IPS DF 6.9 (cell line): ENCODE data around the gene ZNF17.
A peak's percentile ranks its signal among the peaks of the same experiment; 100 is the strongest.

Source experiments
- DNase-seq: peaks from one replicate; pipeline ENCODE4 v3.0.0-alpha.2; 2013; ENCODE audit warnings: low read depth, low spot score
- H3K27ac ChIP-seq: one replicate; pipeline ENCODE4 v1.5.1; 2013; ENCODE audit warnings: low read length, control low read depth
- H3K27me3 ChIP-seq: 2 replicates; pipeline ENCODE4 v1.6.1; 2013; ENCODE audit warnings: mild to moderate bottlenecking, low read length; ENCODE audit not compliant: control insufficient read depth, insufficient read depth
- H3K36me3 ChIP-seq: 2 replicates; pipeline ENCODE4 v1.6.1; 2013; ENCODE audit warnings: low read length; ENCODE audit not compliant: control insufficient read depth, insufficient read depth
- H3K4me1 ChIP-seq: 2 replicates; pipeline ENCODE4 v1.6.1; 2013; ENCODE audit warnings: low read length; ENCODE audit not compliant: control insufficient read depth, insufficient read depth
- H3K4me3 ChIP-seq: 2 replicates; pipeline ENCODE4 v1.5.1; 2013; ENCODE audit warnings: mild to moderate bottlenecking, low read length
- H3K9me3 ChIP-seq: 2 replicates; pipeline ENCODE4 v1.6.1; 2013; ENCODE audit warnings: low read length, inconsistent platforms; ENCODE audit not compliant: control insufficient read depth, insufficient read depth
- WGBS: extraction: QIAGEN DNeasy Blood & Tissue Kit; methylation state at CpG from one replicate; pipeline ENCODE4 v1.1.7; 2013; ENCODE audit warnings: mixed read lengths, missing lambda C conversion rate; ENCODE audit not compliant: insufficient read length, insufficient coverage; 5-methylcytosine and 5-hydroxymethylcytosine counted together

Gene ZNF17

GRCh38 chr19:57382806-57383488, 28.0 kb upstream of the ZNF17 start:
- Histone ChIP-seq H3K27me3 (no peaks in the 10 kb centered on the region), H3K27ac (no peak overlapping the region), H3K36me3 (no peaks in the 10 kb centered on the region), H3K9me3 (no peaks in the 10 kb centered on the region), H3K4me3 (no peak overlapping the region), H3K4me1 (no peaks in the 10 kb centered on the region)
- WGBS: no CpG with 5 or more reads among the region's 7 CpGs
- no peak for DNase-seq

DNA sequence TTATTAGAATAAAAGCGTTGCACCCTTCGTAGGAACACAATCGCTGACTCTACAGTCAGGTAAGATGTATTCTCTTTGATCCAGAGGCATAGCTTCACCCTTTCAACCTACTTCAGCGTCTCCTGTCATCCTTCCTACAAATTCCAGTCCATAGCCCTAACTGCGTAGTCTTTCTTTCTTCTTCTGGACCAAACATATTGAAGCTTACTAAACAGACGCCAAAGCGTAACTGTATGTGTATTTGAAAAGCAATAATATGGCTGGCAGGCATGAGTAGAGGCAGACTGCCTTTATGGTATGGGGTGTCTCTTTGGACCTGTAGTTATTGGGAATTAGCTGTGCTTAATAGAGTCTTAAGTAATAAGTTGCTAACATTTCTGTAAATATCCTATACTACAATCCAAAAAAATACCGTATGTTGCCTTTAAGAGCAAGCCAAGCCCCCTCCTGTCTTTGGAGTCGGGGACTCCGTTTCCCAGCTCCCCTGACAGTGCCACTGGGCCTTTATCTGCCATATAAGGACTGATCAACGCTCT, 21.7 kb upstream of the ZNF17 start:
- H3K27me3 ChIP-seq: no peaks in the 10 kb centered on the region
- H3K4me1 ChIP-seq: no peaks in the 10 kb centered on the region; the same call in 1 of the 2 replicates
- H3K27ac ChIP-seq: no peak overlapping the region
- H3K4me3 ChIP-seq: peak overlapping the region; percentile 5; the same call in 1 of the 2 replicates
- no peaks in the 10 kb centered on the region for H3K9me3 ChIP-seq
- DNase-seq: no peak
- WGBS: no CpG with 5 or more reads among the region's 11 CpGs
- H3K36me3 ChIP-seq: no peaks in the 10 kb centered on the region

DNA sequence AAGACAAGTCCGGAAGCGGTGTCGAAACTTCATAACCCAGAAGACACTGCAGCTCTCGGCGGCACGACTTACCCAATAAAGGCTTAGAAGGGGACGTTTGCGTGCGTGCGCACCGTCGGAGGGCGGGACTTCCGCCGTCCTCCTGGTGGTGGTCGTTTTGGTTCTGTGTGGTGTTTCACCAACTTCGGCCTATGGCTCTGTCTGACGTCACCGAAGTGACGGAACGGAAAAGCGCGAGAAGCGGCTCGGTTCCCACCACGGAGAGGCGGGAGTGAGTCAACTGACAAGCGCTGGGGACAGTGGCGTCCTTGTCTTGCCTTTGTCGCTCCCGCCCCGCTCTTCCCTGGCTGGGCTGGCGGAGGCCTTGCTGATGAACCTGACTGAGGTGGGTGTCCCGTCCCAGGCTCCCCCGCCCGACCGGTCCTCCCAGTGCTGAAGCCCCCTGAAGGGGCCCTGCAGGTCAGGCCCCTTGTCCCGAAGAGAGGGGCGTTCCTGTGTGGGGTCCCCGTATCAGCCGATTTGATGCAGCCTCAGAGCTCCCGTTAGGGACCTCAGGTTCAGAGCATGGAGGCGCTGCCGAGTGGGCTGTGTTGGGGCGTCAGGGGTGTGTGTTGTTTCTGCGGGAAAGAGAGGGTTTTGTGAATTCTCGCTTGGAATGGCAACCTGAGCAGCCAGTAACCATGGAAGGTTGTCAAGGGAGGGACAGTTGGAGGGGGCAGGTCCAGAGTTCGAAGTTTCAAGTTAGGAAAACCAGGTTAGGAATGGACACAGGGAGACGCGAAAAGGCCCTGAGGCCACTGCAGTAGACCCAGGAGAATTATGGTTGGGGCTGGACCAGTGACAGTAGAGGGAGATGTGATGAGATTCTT, 21.0 kb upstream of the ZNF17 start, which contains the start of gene ZNF548:
TSS of gene ZNF548 (plus strand) at position 125 of the 869 bp plus-strand sequence. CDS start at position 371, 246 bp downstream.
- Histone ChIP-seq H3K27ac (no peak within 1 kb of the TSS), H3K4me3 (peak within 1 kb of the TSS; percentile 84), H3K9me3 (no peaks in the 10 kb centered on the region), H3K4me1 (no peaks in the 10 kb centered on the region; the same call in 1 of the 2 replicates), H3K27me3 (no peaks in the 10 kb centered on the region), H3K36me3 (no peaks in the 10 kb centered on the region)
- DNase-seq: peak; percentile 100
- no CpG with 5 or more reads among the region's 50 CpGs for WGBS

DNA sequence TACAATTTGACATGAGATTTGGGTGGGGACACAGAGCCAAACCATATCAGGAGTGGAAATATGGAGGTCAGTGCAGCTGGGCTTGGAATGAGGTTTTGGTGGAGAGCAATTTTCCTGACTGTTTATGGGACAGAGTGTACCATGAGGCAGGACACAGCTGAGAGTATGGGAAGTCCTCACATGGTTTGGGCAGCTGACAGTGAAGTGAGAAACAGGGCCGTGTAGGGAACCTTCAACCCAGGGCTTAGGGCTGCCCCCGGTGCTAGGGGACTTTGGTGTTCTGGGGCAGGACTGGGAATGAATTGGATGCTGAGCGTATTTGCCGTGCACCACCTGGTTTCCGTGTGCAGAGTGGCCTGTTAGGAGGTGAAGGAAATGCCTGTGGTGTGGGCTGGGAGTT, 15.3 kb upstream of the ZNF17 start:
- Histone ChIP-seq H3K36me3 (peaks cover 6% of the 10 kb centered on the region; the same call in 1 of the 2 replicates), H3K4me1 (no peaks in the 10 kb centered on the region), H3K9me3 (no peaks in the 10 kb centered on the region), H3K27me3 (no peaks in the 10 kb centered on the region), H3K4me3 (no peak overlapping the region), H3K27ac (no peak overlapping the region)
- no CpG with 5 or more reads among the region's 5 CpGs for WGBS
- DNase-seq: no peak

- H3K9me3 ChIP-seq: no peaks in the 10 kb centered on the region
- H3K4me3 ChIP-seq: no peak overlapping the region
- H3K27ac ChIP-seq: no peak overlapping the region
- no CpG with 5 or more reads among the region's 5 CpGs for WGBS
- DNase-seq: no peak
- H3K27me3 ChIP-seq: no peaks in the 10 kb centered on the region
- H3K36me3 ChIP-seq: peaks cover 6% of the 10 kb centered on the region; the same call in 1 of the 2 replicates
- H3K4me1 ChIP-seq: no peaks in the 10 kb centered on the region
Measured at GRCh38 chr19:57398868-57399267, 12.1 kb upstream of the ZNF17 start.

DNA sequence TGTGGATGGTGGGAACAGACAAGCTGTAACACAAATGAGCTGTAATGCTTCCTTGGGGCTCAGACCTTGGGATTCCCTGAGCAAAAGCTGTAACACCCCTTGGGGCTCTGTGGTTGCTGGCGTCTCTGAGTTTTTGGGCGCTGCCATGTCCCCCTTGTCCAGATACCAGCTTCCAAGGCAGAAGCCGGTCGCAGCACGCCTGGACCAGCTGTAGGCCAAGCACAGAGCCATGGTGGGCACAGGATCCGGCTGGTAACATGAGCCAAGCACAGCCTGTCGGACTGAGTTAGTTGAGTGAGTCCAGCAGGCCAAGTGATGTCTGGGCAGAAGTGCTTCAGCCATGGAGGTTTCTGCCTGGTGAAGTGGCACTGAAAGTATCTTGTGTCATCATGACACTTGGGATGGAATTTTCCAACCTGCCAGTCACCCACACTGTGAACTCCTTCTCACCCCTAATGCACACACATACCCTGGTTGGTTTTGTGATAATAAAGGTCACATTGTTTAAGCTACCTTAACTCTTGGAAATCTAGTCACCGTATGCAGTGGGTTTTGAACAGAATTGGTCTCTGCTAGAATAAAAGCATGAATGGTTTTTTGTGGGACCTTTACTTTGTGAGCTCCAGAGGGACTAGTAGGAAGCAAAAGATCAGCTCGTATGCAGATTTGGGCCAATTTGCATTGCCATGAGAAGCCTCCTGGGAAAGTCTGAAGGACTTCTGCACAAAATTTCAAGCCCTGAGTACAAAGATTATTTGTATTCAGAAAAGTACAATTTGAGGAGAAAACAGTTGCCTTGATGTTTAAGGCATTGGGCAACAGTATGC, 7.0 kb upstream of the ZNF17 start:
- Histone ChIP-seq H3K36me3 (no peaks in the 10 kb centered on the region; the same call in 1 of the 2 replicates), H3K4me3 (no peak overlapping the region), H3K27ac (no peak overlapping the region), H3K9me3 (no peaks in the 10 kb centered on the region), H3K4me1 (no peaks in the 10 kb centered on the region), H3K27me3 (no peaks in the 10 kb centered on the region)
- WGBS: no CpG with 5 or more reads among the region's 9 CpGs
- DNase-seq: no peak

DNA sequence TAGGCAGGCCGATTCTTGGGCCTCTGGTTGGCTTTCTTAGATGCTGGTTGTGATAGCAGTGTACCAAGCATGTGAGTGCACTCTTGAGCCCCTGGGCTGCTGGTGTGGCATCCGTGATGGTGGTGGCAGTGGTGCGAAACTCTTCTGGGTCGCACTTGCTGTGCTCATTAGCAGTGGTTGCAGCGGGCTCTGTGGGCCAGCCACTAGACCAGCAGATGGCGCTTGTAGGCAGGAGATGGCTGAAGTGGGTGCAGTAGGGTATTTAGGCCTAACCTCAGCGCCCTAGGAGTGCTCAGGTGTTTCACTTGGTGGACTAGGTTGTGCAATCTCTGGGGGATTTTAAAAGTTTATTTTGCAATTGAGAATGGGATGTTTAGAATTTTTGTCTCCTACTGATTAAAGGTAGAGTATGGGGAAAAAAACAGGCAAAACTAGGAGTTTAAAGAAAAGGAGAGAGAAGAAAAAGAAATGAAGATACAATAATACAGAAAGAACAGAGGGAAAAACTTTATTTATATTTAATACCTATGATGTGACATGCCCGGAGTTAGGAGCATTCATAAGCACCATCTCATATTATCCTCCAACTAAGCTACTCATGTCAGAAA, 4.3 kb upstream of the ZNF17 start:
- DNase-seq: peak; percentile 67
- no peaks in the 10 kb centered on the region for H3K36me3 ChIP-seq
- H3K4me1 ChIP-seq: no peaks in the 10 kb centered on the region
- H3K27ac ChIP-seq: no peak overlapping the region
- no peak overlapping the region for H3K4me3 ChIP-seq
- WGBS: no CpG with 5 or more reads among the region's 8 CpGs
- H3K27me3 ChIP-seq: no peaks in the 10 kb centered on the region
- H3K9me3 ChIP-seq: no peaks in the 10 kb centered on the region

- no peaks in the 10 kb centered on the region; the same call in 1 of the 2 replicates for H3K36me3 ChIP-seq
- H3K9me3 ChIP-seq: no peaks in the 10 kb centered on the region
- no peak overlapping the region for H3K4me3 ChIP-seq
- no peak overlapping the region for H3K27ac ChIP-seq
- no CpG with 5 or more reads among the region's 4 CpGs for WGBS
- H3K27me3 ChIP-seq: no peaks in the 10 kb centered on the region; the same call in 1 of the 2 replicates
- H3K4me1 ChIP-seq: no peaks in the 10 kb centered on the region
- DNase-seq: no peak
Measured at GRCh38 chr19:57419439-57419838, 8.5 kb downstream of the ZNF17 start.

- no peak for DNase-seq
- Histone ChIP-seq H3K36me3 (no peaks in the 10 kb centered on the region; the same call in 1 of the 2 replicates), H3K4me3 (no peak overlapping the region), H3K9me3 (no peaks in the 10 kb centered on the region), H3K27ac (no peak overlapping the region), H3K27me3 (no peaks in the 10 kb centered on the region; the same call in 1 of the 2 replicates), H3K4me1 (no peaks in the 10 kb centered on the region)
- WGBS: no CpG with 5 or more reads among the region's 3 CpGs
Measured at GRCh38 chr19:57421037-57421436, 10.1 kb downstream of the ZNF17 start.
